HG02973 (cell line): ENCODE data around the gene UCP2.
"Not testable (repeated sequence)": the region's sequence is repeated elsewhere in the genome, so short reads cannot be mapped to it uniquely, and the experiment has no call there.

Experiments
- ATAC-seq: cut with Tn5 transposase; IDR thresholded peaks from one replicate; pipeline ENCODE4 v1.9.1; 2021; ENCODE audit warnings: moderate library complexity; ENCODE audit not compliant: unreplicated experiment

Gene UCP2

DNA sequence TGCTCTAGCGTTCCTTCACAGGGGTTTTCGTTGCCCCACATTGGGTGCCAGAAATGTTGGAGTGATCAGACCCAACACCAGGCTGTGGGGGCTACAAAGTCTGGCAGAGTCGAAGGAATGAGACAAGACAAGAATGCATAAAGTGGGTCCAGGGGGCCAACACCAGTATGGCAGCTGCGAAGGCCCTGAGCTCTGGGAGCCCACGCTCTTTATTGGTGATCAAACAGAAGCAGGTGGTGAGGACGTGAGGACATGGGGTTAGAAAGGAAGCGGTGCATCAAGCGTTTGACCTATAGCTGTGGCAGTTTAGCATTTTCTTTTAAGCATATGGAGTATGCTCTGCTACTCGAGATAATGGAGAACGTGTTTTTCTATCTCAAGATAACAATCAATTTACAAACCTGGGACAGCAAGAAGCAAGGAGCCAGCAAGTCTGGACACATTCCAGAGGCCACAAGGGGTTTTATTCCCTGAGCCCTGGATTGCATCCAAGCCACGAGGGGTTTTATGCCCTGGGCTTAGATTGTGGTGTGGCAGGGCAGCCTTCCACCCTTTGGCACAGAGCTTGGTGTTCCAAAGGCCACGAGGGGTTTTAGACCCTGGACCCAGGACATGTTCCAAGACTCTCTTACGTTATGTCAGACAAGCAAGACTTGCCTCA is 35.7 kb downstream of the UCP2 start:
- no peak for ATAC-seq

DNA sequence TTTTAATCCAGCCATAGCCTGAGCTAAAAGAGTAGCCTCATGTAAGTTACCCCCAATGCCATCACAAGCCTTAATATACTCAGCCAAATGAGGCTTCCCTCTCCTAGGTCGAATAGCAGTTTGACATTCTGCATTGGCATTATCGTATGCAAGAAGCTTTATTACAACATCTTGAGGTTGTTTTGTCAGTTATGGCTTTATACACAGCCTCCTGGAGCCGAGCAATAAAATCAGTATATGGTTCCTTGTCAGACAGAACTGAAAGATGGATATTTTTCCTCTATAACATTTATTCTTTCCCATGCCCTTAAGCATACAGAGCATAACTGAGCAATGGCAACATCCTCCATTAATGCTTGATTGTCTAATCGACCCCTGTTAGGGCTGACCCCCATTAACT is 37.2 kb downstream of the UCP2 start:
- ATAC-seq = no peak

- ATAC-seq = no peak
Measured at GRCh38 chr11:73944901-73945300, 37.7 kb downstream of the UCP2 start.

DNA sequence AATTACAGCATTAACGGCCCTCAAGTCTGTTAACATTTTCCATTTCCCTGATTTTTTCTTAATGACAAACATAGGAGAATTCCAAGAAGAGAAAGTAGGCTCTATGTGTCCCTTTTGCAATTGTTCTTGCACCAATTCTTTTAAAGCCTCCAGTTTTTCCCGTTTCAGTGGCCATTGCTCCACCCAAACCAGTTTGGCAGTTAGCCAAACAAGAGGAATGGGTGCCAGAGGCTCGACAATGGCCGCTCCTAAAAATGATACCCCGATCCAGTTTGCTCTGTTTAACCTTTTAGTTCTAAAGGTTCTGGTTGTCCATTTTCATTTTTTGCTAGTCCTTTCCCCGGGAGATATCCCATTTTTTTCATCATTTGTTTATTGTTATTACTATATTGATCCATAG is 38.6 kb downstream of the UCP2 start:
- no peak for ATAC-seq

- no peak for ATAC-seq
Measured at GRCh38 chr11:73942010-73942409, 40.6 kb downstream of the UCP2 start.

DNA sequence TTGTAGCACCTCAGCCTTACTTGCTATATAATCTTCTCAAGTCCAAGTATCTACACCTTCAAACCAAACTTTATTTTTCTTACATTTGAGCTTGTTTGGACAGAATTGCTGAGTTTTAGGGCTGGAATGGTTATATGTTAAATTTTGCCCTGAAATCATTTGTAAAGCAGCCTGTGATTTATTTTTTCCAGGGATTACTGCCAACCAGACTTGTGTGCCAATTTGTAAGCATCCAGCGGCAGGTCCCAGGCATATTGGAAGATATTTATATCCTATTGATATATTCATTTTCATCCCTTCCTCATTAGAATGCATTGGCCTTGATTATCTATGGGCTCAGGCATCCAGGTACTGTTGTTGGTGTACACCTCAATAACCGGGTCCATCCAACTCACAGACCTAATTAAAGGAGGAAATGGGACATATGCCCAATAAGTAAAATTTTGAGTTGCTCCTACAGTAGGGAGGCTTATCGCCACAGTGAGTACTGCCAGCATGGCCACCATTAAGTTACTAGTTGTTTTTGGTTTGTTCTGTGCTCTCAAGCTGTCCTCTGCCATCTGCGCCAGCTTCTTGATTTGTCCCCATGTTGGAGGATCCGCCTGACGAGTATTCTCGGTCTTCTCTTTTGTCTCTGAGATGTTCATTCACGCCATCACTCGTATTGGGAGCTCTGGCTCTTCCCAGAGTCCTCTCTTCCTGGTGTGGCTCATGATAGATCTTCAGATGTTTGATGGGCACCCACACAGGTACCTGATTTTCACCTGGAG is 41.7 kb downstream of the UCP2 start:
- no peak for ATAC-seq

- ATAC-seq = no peak
Measured at GRCh38 chr11:73939096-73939495, 43.5 kb downstream of the UCP2 start.

DNA sequence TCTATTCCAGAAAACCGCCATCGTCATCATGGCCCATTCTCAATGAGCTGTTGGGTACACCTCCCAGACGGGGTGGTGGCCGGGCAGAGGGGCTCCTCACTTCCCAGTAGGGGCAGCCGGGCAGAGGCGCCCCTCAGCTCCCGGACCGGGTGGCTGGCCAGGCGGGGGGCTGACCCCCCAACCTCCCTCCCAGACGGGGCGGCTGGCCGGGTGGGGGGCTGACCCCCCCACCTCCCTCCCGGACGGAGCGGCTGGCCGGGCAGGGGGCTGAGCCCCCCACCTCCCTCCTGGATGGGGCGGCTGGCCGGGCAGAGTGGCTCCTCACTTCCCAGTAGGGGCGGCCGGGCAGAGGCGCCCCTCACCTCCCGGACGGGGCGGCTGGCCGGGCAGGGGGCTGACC is 46.6 kb downstream of the UCP2 start:
- not testable (repeated sequence) for ATAC-seq

- ATAC-seq = no peak
Measured at GRCh38 chr11:73932781-73933180, 49.9 kb downstream of the UCP2 start.

DNA sequence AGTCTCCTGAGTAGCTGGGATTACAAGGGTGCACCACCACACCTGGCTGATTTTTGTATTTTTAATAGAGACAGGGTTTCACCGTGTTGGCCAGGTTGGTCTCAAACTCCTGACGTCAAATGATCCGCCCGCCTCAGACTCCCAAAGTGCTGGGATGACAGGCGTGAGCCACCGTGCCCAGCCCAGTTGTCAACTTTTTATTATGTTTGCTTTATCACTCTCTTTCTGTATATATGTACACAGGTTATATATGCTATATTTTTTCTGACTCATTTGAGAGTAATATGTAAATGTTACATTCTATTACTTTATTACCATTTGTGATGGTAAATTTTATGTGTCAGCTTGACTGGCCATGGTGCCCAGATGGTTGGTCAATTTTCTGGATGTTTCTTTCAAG is 50.7 kb downstream of the UCP2 start:
- no peak for ATAC-seq

GRCh38 chr11:73931039-73931645 is 51.5 kb downstream of the UCP2 start:
- no peak for ATAC-seq

GRCh38 chr11:73929388-73929787 is 53.3 kb downstream of the UCP2 start:
- no peak for ATAC-seq
